ENCODE results near the gene JARID2.

DNA sequence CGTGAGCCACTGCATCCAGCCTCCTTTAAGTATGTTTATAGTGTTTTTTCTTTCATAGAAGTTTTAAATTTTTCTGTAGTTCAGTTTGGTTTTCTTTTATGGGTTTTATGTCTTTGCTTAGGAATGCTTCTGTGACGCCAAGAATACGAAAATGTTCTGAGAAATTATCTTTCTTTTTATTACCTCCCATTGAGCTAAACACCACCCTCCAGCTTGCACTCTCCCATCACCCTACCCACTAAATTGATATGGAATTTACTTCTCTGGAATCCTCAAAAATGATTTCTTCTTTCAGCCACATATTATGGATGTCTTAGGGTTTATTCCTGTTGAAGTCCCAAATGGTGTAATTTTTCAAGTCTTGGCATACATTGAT, 38.1 kb downstream of the JARID2 start:
- TF ChIP-seq, protein P1, sequence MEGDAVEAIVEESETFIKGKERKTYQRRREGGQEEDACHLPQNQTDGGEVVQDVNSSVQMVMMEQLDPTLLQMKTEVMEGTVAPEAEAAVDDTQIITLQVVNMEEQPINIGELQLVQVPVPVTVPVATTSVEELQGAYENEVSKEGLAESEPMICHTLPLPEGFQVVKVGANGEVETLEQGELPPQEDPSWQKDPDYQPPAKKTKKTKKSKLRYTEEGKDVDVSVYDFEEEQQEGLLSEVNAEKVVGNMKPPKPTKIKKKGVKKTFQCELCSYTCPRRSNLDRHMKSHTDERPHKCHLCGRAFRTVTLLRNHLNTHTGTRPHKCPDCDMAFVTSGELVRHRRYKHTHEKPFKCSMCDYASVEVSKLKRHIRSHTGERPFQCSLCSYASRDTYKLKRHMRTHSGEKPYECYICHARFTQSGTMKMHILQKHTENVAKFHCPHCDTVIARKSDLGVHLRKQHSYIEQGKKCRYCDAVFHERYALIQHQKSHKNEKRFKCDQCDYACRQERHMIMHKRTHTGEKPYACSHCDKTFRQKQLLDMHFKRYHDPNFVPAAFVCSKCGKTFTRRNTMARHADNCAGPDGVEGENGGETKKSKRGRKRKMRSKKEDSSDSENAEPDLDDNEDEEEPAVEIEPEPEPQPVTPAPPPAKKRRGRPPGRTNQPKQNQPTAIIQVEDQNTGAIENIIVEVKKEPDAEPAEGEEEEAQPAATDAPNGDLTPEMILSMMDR (IDR thresholded peaks at IDR 0.05), result no peak
- no peak for TF ChIP-seq SIN3A (IDR thresholded peaks at IDR 0.05; ENCODE audit: borderline replicate concordance, insufficient read depth, low read depth, low read length)
- TF ChIP-seq, protein P2, sequence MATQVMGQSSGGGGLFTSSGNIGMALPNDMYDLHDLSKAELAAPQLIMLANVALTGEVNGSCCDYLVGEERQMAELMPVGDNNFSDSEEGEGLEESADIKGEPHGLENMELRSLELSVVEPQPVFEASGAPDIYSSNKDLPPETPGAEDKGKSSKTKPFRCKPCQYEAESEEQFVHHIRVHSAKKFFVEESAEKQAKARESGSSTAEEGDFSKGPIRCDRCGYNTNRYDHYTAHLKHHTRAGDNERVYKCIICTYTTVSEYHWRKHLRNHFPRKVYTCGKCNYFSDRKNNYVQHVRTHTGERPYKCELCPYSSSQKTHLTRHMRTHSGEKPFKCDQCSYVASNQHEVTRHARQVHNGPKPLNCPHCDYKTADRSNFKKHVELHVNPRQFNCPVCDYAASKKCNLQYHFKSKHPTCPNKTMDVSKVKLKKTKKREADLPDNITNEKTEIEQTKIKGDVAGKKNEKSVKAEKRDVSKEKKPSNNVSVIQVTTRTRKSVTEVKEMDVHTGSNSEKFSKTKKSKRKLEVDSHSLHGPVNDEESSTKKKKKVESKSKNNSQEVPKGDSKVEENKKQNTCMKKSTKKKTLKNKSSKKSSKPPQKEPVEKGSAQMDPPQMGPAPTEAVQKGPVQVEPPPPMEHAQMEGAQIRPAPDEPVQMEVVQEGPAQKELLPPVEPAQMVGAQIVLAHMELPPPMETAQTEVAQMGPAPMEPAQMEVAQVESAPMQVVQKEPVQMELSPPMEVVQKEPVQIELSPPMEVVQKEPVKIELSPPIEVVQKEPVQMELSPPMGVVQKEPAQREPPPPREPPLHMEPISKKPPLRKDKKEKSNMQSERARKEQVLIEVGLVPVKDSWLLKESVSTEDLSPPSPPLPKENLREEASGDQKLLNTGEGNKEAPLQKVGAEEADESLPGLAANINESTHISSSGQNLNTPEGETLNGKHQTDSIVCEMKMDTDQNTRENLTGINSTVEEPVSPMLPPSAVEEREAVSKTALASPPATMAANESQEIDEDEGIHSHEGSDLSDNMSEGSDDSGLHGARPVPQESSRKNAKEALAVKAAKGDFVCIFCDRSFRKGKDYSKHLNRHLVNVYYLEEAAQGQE (IDR thresholded peaks at IDR 0.05; ENCODE audit: insufficient read depth in 1 of 2, low read depth in 2 of 2, low read length in 1 of 2), result no peak
- no peak for TF ChIP-seq POLR2AphosphoS5 (IDR thresholded peaks at IDR 0.05; ENCODE audit: low read depth, low read length)
- no peak for TF ChIP-seq TCF7L2 (IDR thresholded peaks at IDR 0.05; ENCODE audit: low read depth, low read length)
